ENCODE data around the gene PROZ. TPM values are rescaled to one million over a fixed set of nuclear protein-coding genes. Genes with fewer than 3 reads are reported as not detected.

The PROZ gene
- total and polyA plus RNA-seq, 12 donors, result 0.17 TPM; not detected in 11

DNA sequence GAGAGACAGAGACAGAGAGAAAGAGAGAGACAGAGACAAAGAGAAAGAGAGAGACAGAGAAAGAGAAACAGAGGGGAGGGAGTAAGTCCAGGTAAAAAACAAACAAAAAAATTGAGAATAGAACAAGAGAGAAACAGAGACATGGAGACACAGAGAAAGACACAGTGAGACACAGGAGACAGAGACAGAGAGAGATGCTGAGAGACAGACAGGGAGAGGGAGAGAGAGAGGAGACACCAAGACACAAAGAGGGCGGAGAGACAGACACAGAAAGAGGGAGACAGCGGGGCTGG lies 5.8 kb upstream of the PROZ start:
- no peak for DNase-seq
- 10 to 29% (median 19%) methylated on average over 2 of the region's 2 CpGs for WGBS, 4 donors
- Histone ChIP-seq H3K9me3 (replicated peaks in 1 of 3) (no peaks in the 10 kb centered on the region), H3K4me3 (peak overlapping the region in 3 of 4 donors; percentile 18 to 54 (median 54)), H3K27me3 (no peaks in the 10 kb centered on the region), H3K4me1 (replicated peaks in 1 of 2) (peaks cover 16 to 24% of the 10 kb centered on the region in 2 donors), H3K36me3 (replicated peaks in 1 of 2) (no peaks in the 10 kb centered on the region), H3K27ac (peak overlapping the region; percentile 82 to 93 (median 85))
- intact Hi-C loops (cut with DNase I), result no loop called here
- no peak for TF ChIP-seq POLR2A (IDR thresholded peaks at IDR 0.05)
- TF ChIP-seq, protein P1, sequence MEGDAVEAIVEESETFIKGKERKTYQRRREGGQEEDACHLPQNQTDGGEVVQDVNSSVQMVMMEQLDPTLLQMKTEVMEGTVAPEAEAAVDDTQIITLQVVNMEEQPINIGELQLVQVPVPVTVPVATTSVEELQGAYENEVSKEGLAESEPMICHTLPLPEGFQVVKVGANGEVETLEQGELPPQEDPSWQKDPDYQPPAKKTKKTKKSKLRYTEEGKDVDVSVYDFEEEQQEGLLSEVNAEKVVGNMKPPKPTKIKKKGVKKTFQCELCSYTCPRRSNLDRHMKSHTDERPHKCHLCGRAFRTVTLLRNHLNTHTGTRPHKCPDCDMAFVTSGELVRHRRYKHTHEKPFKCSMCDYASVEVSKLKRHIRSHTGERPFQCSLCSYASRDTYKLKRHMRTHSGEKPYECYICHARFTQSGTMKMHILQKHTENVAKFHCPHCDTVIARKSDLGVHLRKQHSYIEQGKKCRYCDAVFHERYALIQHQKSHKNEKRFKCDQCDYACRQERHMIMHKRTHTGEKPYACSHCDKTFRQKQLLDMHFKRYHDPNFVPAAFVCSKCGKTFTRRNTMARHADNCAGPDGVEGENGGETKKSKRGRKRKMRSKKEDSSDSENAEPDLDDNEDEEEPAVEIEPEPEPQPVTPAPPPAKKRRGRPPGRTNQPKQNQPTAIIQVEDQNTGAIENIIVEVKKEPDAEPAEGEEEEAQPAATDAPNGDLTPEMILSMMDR (IDR thresholded peaks at IDR 0.05), result no peak

DNA sequence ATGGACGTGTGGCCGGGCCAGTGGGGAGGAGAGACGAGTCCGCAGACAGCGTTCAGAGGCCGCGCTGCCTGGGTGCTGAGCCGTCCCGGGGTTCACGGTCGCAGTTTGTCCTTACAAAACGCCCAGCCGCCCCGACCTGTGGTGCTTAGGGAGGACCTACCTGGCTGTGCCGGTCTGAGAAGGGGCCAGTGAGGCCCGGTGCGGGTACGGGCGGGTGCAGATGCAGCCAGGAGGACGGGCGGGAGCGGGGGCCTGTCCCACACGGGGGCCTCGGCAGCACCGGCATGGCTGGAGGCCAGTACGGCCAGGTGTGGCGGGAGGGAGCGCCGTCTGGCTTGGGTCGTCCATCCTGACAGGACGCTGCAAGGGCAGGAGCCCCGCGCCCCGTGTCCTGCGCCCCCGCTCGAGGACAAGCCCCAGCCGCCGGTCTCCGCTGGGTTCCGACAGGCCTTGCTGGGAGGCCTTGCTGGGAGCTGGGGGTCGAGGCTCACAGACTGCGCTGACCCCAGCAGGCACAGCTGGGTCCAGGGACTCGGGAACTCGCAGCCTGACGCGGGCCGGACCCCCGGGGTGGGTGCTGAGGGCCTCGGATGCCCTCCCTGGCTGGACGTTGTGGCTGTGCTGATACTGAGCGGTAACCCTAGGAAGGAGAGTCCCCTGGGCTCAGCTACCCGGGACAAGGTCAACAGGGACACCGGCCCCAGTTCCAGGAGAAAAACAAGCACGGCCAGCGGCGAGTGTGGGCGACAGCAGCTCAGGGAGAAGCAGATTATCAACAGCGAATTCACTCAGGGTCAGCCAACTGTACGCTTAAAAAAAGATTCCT lies 5.3 kb upstream of the PROZ start:
- H3K4me3 ChIP-seq, result peak overlapping the region; percentile 1 to 54 (median 36)
- TF ChIP-seq POLR2A (IDR thresholded peaks at IDR 0.05), result peak in 1 of 2 donors; percentile 76
- TF ChIP-seq, protein P1 (IDR thresholded peaks at IDR 0.05), result peak in 1 of 6 experiments; percentile 19
- no peaks in the 10 kb centered on the region for H3K27me3 ChIP-seq
- 5 to 10% (median 6%) methylated on average over 22 to 60 of the region's 60 CpGs for WGBS, 4 donors
- no peaks in the 10 kb centered on the region for H3K36me3 ChIP-seq (replicated peaks in 1 of 2)
- no peaks in the 10 kb centered on the region for H3K9me3 ChIP-seq (replicated peaks in 1 of 3)
- H3K27ac ChIP-seq, result peak overlapping the region; percentile 82 to 93 (median 85)
- DNase-seq, result peak; percentile 72 to 85 (median 78)
- intact Hi-C loops (cut with DNase I), result no loop called here
- peaks cover 16 to 24% of the 10 kb centered on the region in 2 donors for H3K4me1 ChIP-seq (replicated peaks in 1 of 2)

DNA sequence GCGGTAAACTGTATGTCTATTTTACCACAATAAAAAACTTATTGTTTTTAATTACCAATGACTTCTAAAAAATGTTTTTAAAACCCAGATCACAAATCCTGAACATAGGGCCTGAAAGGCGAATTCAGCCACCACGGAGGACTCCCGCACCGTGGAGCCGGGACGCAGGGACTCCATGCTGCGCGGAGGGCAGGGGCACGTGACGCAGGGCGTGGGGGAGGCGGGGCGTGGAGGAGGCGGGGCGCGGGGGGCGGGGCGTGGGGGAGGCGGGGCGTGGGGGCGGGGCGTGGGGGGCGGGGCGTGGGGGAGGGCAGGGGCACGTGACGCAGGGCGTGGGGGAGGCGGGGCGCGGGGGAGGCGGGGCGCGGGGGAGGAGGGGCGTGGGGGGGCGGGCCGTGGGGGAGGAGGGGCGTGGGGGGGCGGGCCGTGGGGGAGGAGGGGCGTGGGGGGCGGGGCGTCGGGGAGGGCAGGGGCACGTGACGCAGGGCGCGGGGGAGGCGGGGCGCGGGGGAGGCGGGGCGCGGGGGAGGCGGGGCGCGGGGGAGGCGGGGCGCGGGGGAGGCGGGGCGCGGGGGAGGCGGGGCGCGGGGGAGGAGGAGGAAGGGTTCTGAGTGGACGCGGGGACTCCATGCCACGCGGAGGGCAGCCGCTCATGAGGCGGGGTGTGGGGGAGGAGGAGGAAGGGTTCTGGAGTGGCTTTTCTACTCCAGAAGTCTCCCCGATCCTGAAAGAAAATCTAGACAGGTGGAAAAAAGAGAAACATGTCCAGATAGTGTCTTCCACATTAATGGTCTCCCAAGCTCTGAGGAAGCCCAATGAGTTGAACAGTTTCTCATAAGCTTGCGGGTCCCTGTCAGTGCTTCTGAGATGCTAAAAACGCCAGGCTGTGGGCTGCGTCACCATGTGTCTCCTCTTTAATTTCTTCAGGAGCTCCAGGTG lies 4.4 kb upstream of the PROZ start:
- peak; percentile 85 to 90 (median 88) for DNase-seq
- Histone ChIP-seq H3K27ac (peak overlapping the region; percentile 82 to 93 (median 85)), H3K36me3 (replicated peaks in 1 of 2) (no peaks in the 10 kb centered on the region), H3K27me3 (no peaks in the 10 kb centered on the region), H3K4me1 (replicated peaks in 1 of 2) (peaks cover 16 to 24% of the 10 kb centered on the region in 2 donors), H3K9me3 (replicated peaks in 1 of 3) (no peaks in the 10 kb centered on the region), H3K4me3 (peak overlapping the region in 2 of 4 donors; percentile 1 to 54)
- 1 to 10% (median 6%) methylated on average over 12 to 41 of the region's 76 CpGs for WGBS, 4 donors
- peak; percentile 10 to 75 for TF ChIP-seq POLR2A (IDR thresholded peaks at IDR 0.05)
- TF ChIP-seq, protein P1 (IDR thresholded peaks at IDR 0.05), result peak in 1 of 6 experiments; percentile 6
- intact Hi-C loops (cut with DNase I), result no loop called here

DNA sequence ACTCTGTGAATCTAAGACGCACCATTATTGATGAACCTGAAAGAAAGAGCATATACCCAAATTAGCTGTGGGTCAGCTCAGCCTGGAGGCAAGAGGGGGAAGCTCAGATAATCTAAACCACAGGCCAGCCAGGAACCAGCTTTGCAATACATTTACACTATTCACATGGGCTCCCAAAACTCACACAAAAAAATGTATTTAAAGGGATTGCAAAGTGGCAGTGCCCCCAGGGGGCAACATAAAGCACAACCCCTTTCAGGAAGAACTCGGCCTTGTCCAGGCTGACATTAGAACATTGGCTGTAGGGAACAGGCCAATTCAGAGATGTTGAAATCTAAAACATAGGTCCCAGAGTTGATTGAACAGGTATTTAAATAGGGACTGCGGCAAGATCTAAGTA lies 3.2 kb upstream of the PROZ start:
- TF ChIP-seq, protein P1 (IDR thresholded peaks at IDR 0.05), result no peak
- no peak for TF ChIP-seq POLR2A (IDR thresholded peaks at IDR 0.05)
- intact Hi-C loops (cut with DNase I), result no loop called here
- no peaks in the 10 kb centered on the region for H3K36me3 ChIP-seq (replicated peaks in 1 of 2)
- H3K4me3 ChIP-seq, result no peak overlapping the region
- peaks cover 16 to 24% of the 10 kb centered on the region in 2 donors for H3K4me1 ChIP-seq (replicated peaks in 1 of 2)
- no peak overlapping the region for H3K27ac ChIP-seq
- 88 to 92% (median 89%) methylated on average over 3 of the region's 3 CpGs for WGBS, 4 donors
- DNase-seq, result peak in 1 of 7 donors; percentile 46
- H3K9me3 ChIP-seq (replicated peaks in 1 of 3), result no peaks in the 10 kb centered on the region
- no peaks in the 10 kb centered on the region for H3K27me3 ChIP-seq
